ENCODE measurements around the gene TMEM106C.
"Not testable (repeated sequence)": the region's sequence is repeated elsewhere in the genome, so short reads cannot be mapped to it uniquely, and the experiment has no call there.

Gene TMEM106C

DNA sequence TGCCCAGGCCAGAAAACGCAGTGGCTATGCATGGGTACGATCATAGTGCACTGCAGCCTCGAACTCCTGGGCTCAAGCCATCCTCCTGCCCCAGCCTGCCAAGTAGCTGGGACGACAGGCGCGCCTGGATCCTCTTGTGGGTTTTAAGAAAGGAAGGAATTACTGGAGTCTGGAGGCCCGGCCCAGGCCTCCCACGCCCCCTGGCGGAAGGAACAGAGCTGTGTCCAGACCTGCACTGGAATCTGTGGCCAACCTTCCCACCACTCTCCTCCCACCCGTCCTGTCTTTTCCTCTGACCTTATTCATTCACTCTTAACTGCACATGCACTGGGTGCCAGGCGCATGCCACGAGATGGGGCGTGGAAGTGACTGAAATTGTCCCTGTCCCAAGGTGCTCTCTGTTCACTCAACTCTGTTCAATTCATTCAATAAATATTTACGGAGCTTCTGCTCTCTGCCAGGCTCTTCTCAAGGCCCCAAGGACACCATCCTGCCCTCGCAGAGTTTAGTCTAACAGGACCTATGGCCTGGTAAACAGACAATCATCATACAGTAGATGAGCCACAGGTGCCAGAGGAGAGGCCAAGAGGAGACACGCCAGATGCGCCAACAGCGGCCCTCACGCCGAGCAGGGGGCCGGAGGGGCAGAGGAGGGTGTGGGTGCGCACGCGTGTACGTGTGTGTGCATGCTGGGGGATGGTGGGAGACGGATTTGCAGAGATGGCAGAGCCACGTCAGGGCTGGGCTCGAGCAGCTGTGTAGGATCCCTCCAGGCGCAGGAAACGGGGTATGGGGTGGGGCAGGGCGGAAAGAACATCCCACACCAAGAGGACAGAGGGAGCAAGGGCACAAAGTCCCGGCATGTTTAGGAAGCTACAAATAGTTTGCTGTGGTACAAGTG, 13.7 kb upstream of the TMEM106C start:
- peak; percentile 38 for DNase-seq

DNA sequence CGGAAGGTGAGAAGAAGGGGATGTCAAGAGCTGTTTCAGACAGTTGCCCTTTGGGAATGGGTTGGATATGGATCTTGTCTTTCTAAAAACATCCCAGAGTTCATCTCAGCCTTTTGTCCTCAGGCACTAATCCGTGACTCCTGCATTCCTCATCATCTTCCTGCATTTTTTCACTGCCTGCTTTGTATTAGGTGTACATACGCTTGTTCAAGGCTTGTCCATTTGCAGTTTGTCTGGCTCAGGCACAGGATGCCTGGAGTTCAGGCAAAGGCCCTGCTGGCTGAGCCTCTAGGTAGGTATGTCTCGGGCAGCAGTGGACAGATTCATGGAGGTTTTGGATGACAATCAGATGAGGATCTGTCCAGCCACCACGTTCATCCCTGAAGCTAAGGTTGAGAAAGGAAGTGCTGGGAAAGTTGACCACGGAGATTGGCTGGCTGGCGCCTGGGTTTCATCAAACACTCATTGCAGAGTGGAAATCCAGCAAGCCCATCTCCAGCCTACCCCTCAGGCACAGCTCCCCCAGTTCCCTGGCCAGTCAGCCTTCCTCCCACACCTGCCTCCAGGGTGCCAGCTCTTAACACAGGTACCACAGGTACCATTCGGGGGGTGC, 12.4 kb upstream of the TMEM106C start:
- no peak for DNase-seq

DNA sequence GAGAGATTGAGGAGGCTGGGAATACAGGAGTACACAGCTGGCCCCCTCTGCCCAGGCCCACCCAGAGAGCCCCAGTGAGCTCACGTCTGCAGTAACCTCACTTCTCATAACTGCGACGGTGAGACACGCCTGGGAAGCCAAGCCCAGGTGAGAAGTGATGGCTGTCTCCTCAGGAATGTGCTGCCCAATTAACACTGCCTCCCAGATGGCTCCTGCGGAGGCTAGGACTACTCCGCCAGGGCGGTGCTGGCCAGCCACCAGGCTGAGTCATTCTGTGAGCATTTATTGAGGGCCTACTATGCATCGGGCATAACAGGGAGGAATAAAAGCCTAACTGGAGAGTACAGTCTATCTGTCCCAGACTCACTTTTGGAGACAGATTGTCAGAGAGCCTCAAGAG, 9.3 kb upstream of the TMEM106C start:
- no peak for DNase-seq

DNA sequence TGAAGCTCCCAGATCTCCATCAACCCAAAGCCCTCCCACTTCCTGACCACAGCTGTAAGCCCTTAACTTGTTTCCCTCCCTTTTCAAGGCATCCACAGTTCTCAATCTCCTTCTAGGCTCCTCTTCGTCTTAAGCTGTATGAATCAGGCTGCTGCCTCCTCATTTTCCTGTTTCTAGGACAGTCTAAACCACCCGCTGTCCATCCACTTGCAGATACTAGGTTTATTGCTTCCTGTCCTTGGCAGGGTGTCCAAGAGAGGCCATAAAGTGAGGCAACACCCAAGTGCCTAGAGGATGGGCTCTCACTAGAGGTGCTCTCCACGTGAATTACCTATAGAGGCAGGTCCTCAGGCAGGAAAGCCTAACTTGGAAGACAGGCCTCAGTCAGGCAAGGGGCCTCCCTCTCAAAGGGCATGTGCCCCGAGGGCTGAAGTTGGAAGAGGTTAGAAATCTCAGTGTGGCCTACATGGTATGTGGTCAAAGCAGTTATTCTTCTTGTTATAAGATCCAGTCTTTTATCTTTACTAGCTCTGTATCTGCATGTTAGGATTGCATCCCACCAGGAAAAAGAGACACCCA, 8.8 kb upstream of the TMEM106C start:
- no peak for DNase-seq

DNA sequence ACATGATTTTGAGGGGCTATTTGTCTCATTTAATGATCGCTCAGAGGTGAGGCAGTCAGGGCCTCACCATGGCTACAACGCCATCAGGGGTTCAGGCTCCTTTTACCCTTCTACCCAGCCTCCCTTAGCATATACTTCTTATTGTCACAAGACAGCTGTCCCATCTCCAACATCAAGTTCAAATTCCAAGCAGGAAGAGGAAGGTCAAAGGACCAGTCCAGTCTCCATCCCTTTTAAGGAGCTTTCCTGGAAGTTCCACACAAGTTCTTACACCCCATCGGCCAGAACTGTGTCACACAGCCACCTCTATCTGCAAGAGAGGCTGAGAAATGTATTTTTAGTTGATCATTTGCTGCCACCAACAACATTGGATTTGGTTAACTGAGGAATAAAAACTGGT, 8.3 kb upstream of the TMEM106C start:
- no peak for DNase-seq

DNA sequence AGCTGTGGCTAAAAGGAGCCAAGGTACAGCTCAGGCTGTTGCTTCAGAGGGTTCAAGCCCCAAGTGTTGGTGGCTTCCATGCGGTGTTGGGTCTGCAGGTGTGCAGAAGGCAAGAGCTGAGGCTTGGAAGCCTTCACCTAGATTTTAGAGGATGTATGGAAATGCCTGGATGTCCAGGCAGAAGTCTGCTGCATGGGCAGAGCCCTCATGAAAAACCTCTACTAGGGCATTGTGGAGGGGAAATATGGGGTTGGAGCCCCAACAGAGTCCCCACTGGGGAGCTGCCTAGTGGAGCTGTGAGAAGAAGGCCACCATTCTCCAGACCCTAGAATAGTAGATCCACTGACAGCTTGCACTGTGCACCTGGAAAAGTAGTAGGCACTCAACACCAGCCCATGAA, 5.7 kb upstream of the TMEM106C start:
- not testable (repeated sequence) for DNase-seq

DNA sequence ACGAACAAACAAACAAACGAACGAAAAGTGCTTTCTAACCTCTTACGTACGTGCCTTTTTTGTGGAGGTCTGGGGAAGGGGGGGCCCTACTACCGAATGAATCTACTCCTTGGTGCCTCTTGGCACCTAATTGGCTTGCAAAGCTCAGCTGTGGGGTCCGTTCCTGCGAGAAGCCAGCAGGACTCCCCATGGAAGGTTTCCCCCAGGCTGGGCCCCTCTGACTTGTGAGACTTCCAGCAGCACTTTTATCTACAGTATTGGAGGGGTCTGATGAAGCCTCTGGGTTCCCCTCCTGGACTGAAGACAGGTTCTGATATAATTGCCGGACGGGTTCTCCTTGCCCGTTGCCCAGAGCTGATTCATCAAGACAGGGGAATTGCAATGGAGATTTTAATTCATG, 1.2 kb upstream of the TMEM106C start:
- DNase-seq = no peak

DNA sequence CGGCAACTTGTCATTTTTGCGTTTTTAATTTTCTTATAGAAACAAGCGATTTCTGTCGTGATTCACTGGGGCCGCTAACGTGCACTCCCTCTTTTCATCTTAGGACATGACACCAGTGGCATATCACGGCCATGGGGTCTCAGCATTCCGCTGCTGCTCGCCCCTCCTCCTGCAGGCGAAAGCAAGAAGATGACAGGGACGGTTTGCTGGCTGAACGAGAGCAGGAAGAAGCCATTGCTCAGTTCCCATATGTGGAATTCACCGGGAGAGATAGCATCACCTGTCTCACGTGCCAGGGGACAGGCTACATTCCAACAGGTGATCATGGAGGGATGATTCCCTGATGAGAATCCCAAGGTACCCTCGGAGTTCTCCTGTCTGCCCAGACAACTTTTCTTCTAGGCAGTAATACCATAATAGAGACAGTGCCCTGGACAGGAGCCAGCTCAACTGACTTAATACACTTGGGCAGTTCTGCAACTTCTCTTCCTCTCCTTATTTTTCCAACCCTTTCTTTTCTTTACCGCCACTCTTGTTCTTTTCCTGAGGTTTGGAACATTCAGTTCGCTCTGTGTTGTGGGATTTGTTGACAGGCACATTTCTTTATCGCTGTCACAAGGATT, 821 bp downstream of the TMEM106C start:
- peak; percentile 6 for DNase-seq

DNA sequence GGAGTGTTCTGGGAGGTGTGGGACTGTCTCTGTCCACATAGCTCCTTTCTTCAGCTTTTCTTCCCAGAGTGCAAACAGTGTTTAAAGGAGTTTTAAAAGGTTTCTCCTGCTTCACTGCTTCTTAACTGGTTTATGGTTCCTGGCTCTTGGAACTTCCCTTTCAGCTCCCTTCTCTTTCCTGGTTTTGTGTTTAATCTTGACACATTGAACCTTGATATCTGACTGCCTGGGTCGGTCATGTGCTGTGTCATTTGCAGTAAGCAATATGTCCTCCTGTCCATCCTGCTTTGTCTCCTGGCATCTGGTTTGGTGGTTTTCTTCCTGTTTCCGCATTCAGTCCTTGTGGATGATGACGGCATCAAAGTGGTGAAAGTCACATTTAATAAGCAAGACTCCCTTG, 2.2 kb downstream of the TMEM106C start:
- no peak for DNase-seq

DNA sequence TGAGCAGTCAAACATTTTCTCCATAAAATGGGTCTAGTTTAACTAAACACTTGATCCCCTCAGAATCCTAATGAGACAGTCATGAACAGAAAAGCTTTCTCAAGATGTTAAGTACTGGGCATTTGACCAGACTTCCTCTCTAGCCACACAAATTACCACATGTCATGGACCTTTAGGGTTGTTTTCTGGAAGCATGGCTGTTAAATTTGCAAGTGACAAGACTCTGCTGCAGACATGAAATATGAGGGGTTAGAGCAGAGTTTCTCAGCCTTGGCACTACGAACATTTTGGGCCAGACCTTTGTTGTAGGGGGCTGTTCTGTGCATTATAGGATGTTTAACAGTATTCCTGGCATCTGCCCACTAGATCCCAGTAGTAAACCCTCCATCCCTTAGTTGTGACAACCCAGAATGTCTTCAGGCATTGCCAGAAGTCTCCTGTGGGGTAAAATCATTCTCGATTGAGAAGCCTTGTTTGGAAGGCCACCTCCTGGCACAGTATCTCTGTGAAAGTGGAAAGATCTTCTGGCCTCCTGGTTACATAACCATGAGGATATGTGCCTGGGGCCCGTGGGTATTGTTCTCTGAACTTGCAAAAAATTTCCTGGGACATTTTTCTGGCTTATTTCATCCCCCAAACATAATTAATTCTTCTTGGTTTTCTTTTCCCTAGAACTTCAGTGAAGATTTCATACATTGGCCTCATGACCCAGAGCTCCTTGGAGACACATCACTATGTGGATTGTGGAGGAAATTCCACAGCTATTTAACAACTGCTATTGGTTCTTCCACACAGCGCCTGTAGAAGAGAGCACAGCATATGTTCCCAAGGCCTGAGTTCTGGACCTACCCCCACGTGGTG, 4.3 kb downstream of the TMEM106C start:
- no peak for DNase-seq

DNA sequence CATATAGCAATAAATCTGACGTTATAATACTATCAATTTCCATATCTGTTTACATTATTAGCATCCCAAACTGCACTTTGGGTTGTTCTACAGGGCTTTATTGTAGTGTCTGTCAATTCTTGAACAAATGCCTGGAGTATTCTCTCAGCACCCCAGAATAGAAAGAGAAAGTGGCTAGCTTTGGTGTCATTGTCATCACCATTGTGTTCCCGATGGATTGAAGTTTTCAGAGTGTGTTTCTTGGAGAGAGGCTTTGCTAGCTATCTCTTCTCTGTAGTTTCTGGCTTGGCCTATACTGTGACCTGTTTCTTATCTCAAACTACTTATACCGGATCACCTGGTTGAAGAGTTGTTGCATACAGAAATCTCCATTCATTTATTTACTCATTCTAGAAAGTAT, 6.4 kb downstream of the TMEM106C start:
- DNase-seq = no peak

DNA sequence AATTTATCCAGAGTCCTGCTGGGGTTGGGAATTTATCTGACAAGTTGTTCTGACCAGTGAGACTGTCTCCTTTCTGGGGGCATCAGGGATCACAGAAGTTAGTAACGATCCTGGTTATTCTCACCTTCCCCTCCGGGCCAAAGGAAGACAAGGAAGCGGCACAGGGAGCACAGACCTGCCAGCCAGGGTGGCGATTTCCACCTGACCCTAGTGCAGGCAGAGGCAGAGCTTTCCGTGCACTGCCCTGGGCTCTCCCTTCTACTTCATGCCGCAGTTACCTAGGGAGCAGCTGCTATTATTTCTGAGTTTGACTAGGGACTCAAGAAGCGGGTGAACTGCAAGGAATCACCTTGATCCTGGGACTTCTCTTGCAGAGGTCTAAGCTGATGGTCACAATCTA, 7.4 kb downstream of the TMEM106C start:
- no peak for DNase-seq

DNA sequence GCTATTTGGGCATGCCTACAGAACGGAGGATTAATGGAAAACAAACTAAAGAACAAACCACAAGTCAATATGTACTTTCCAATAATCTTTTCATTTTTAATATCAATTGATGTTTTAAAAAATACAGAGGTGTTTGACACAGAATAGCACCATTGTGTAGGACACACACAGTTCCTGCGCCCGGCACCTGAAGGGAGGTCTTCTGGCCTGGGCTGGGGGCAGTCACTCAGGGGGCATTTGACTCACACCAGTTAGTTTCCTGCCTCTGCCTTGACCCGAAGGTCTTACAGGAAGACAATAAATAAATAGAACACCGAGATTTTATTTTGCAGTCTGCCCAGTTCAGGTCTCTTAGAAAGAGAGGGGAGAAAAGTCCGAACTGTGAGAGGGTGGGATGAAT, 9.5 kb downstream of the TMEM106C start:
- no peak for DNase-seq

DNA sequence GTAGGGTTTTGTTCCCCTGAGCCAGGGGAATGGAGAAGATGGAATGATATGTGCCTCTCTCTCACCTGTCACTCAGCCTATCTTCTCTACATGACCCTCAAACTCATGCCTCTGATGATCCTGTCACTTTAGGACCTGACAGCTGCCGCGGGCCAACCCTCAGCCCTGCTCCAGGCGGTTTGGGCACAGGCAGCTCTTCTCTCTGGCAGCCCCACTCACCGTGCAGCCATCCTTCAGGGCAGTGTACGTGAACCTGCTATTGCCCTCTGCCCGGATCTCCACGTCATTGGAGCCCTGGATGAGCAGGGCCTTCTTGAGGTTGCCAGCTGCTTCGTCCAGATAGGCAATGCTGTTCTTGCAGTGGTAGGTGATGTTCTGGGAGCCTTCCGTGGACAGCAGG, 10.5 kb downstream of the TMEM106C start:
- DNase-seq = no peak

DNA sequence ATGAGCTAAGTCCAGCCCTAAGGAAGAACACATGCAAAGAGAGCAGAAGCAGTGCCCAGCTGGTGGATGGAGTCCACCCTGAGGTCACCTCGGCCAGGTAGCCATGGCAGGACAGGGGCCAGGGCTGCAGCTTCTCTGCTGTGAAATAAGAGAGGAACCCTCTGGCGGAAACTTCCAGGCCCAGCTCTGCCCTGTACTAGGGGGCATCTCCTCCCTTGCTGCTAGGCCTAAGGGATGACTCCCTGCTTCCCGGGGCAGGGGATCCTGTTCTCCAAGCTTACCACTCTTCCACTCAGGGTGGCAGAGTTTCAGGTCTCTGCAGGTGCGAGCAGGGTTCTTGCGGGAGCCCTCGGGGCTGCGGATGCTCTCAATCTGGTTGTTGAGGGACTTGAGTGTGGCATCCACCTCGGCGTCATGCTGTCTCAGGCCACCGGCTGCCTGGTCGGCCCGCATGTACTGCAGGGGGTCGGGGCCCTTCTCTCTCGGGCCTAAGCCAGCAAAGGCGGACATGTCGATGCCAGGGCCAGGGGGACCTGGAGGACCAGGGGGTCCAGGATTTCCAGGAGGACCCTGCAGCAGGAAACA, 11.7 kb downstream of the TMEM106C start:
- DNase-seq = no peak

DNA sequence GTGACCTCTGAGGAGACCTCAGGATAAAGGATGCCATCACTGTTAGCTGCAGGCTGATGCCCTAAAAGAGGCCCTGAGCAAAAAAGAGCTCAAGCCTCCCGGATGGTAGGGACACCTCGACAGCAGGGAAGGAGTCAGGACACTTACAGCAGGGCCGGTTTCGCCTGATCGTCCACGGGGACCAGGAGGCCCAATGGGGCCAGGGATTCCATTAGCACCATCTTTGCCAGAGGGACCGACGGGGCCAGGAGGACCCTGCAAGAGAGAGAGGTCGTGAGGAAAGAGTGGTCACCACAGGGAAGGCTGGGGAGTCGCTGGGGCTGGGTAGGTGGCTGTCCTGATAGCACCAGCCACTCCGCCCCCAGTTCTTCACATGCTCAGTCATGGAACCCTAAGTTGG, 12.4 kb downstream of the TMEM106C start:
- no peak for DNase-seq

DNA sequence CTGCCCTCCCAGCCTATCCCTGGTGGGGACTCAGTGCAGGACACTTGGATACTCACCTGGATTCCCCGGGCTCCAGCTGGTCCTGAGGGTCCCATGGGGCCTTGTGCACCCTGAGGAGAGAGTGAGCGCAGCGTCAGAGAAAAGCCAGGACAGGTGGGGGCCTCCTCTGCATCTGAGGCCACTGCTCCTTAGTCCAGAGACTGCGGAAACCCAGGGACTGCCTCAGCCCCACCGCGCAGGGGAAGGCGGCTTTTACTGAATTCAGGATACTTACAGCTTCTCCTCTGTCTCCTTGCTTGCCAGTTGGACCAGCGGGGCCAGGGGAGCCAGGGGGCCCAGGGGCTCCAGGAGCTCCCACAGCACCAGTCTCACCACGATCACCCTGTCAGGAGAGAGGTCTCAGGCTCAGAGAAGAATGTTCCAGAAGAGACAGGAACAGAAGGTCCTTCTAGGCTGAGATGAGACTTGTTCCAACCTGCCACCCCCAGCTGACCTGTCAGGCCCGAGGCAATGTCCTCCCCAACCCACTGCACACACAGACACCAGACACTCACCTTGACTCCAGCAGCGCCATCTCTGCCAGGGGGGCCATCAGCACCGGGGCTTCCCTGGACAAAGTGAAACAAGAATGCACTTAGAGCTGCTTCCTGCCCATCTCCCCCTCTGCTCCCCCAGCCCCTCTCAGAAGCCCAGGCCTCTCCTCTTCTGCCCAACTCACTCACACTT, 13.8 kb downstream of the TMEM106C start:
- no peak for DNase-seq

DNA sequence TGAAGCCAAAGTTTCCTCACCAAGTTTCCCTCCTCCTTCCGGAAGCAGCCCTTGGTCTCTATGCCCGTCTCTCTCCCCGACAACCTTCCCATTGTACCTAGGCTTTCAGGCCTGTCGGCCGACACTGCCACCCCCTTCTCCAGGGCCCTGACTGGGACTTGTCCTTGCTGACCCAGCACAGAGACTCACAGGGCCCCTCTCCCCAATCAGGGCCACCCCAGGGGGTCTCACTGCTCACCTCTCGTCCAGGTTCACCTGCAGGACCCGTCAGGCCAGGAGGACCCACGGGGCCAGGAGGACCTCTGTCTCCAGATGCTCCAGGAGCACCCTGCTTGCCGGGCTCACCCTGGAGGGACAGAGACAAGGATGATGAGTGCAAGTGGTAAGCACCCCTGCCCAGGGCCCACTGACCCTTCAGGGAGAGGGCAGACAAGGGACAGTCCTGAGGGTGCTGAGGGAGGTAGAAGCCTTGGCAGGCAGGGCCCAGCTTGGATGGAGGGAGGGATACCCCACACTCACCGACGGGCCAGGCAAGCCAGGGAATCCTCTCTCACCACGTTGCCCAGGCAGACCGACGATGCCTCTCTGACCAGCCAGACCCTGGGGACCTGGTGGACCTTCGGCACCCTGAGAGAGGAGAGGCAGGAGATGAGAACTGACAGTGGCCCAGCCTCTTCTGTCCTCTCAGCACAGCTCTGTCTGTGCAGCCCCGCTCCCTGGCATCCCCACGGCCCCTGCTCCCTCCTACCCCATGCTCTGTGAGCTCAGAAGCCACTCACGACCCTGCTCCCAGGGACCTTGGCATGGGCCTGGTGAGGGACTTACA, 14.6 kb downstream of the TMEM106C start:
- no peak for DNase-seq

DNA sequence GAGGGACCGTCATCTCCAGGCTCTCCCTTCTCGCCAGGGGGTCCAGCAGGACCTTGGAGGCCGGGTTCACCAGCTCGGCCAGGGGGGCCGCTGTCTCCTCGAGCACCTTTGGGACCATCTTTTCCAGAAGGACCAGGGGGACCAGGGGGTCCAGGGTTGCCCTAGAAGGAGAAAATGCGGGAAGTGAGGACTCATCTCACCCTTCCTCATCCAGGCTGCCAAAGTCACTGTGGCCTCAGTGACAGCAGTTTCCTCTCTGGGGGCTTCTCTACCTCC, 15.1 kb downstream of the TMEM106C start:
- DNase-seq = no peak

DNA sequence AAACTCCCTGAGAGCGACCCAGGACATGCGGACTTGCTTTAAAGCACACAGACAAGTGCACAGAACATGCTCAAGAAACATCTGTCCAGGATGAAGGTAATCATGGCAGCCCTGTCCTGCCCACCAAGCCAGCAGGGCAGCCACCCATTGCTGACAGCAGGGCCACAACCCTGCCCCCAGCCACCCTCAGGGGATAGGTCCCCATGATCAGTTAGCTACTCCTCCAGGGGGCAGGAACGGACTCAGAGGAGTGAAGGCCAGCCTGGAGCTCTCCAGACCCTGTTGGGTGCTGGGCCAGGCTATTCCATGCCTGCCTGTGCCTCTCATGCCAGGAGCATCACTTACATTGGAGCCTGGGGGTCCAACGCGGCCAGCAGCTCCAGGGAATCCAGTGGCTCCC, 15.8 kb downstream of the TMEM106C start:
- DNase-seq = no peak

DNA sequence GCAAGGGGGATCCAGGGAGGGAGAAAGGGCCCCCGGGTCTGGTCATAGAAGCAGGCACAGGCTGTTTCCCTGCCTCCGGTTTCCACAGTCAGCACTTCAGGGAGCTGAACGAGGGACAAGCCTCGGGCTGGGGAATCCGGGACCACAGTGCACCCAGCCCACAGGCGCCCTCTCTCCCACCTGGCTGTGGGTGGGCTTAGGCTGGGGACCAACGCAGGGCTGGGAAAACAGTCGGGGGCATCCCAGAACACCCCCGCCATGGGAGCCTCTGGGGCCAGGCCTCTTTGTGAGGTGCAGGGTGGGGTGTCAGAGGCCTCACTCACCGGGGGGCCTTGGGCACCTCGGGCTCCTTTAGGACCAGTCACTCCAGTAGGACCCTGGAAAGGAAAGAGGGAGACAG, 16.3 kb downstream of the TMEM106C start:
- no peak for DNase-seq
